CD4-positive, alpha-beta memory T cell (primary cell): ENCODE results near the gene DHX57. TPM values are rescaled to one million over a fixed set of nuclear protein-coding genes. Genes with fewer than 3 reads are reported as not detected.

ENCODE experiments used
- CTCF ChIA-PET: fragments of 350-600 bp; sonication (Branson Sonifier 250); formaldehyde crosslinking; loops from one replicate; lab custom pipeline; 2021; ENCODE audit warnings: inconsistent platforms; ENCODE audit not compliant: partially characterized antibody; lab: Charles Lee
- POLR2A ChIA-PET: fragments of 350-600 bp; sonication (Branson Sonifier 250); formaldehyde crosslinking; loops from one replicate; lab custom pipeline; 2021; ENCODE audit not compliant: partially characterized antibody; lab: Charles Lee
- DNase-seq, 5 donors: peaks; one replicate each; pipeline versions ENCODE4 v3.0.0 to v3.0.0-alpha.2; 2020 to 2022; ENCODE audit warnings: mixed read lengths in 1 of 5
- H3K27ac ChIP-seq: one replicate; pipeline ENCODE4 v1.7.0; 2013; ENCODE audit warnings: low read depth, low read length
- H3K27me3 ChIP-seq: 2 replicates; pipeline ENCODE4 v1.7.0; 2013; ENCODE audit warnings: mild to moderate bottlenecking, low read length, moderate library complexity; ENCODE audit not compliant: insufficient read depth
- H3K36me3 ChIP-seq: 2 replicates; pipeline ENCODE4 v1.7.0; 2013; ENCODE audit warnings: mild to moderate bottlenecking, low read length, moderate library complexity; ENCODE audit not compliant: insufficient read depth
- H3K4me1 ChIP-seq: 2 replicates; pipeline ENCODE4 v1.7.0; 2013; ENCODE audit warnings: mild to moderate bottlenecking, low read length, moderate library complexity; ENCODE audit not compliant: insufficient read depth
- H3K4me3 ChIP-seq, 2 donors: one replicate each; pipeline ENCODE4 v1.7.0; 2013; ENCODE audit warnings: low read length in 2 of 2, mild to moderate bottlenecking in 1 of 2
- H3K9me3 ChIP-seq, 2 donors: one replicate each; pipeline ENCODE4 v1.7.0; 2013; ENCODE audit warnings: low read length in 2 of 2, control low read depth in 1 of 2; ENCODE audit not compliant: control insufficient read depth in 1 of 2
- H3K27ac Mint-ChIP-seq, 7 donors: one replicate each; pipeline ENCODE4 v1.8.0; 2020 to 2021; ENCODE audit warnings: mixed read lengths in 7 of 7, mild to moderate bottlenecking in 6 of 7, inconsistent platforms in 3 of 7, moderate library complexity in 3 of 7
- H3K27me3 Mint-ChIP-seq, 2 donors: one replicate each; pipeline ENCODE4 v1.8.0; 2020 to 2021; ENCODE audit warnings: mixed read lengths in 2 of 2
- H3K36me3 Mint-ChIP-seq, 2 donors: one replicate each; pipeline ENCODE4 v1.8.0; 2020 to 2021; ENCODE audit warnings: mixed read lengths in 2 of 2, inconsistent platforms in 1 of 2, mild to moderate bottlenecking in 1 of 2
- H3K4me1 Mint-ChIP-seq, 4 donors: one replicate each; pipeline ENCODE4 v1.8.0; 2020 to 2021; ENCODE audit warnings: mixed read lengths in 4 of 4, mild to moderate bottlenecking in 1 of 4
- H3K4me3 Mint-ChIP-seq, 8 donors: one replicate each; pipeline ENCODE4 v1.8.0; 2020 to 2021; ENCODE audit warnings: mixed read lengths in 8 of 8, mild to moderate bottlenecking in 7 of 8, moderate library complexity in 6 of 8, inconsistent platforms in 3 of 8
- H3K9me3 Mint-ChIP-seq, 8 donors: one replicate each; pipeline ENCODE4 v1.8.0; 2020 to 2021; ENCODE audit warnings: mixed read lengths in 8 of 8, mild to moderate bottlenecking in 5 of 8, inconsistent platforms in 3 of 8, moderate library complexity in 1 of 8
- intact Hi-C: fragments of 100-400 bp; cut with micrococcal nuclease; formaldehyde crosslinking; loops from one replicate; pipeline ENCODE4 v1.15.1; 2023
- polyA plus RNA-seq, 2 donors: library from polyadenylated mRNA; unstranded; fragments of 300-500 nt; fragmentation: Illumina TruSeq; gene quantifications; one replicate each; pipeline ENCODE4 v1.2.3, GENCODE V29; 2021
- total RNA-seq, 2 experiments: library from RNA; stranded (reverse); gene quantifications; one replicate each; pipeline ENCODE4 v1.2.3, GENCODE V29; 2021

Gene DHX57
- 10 to 100 TPM; 16.6 to 23.5 TPM for total RNA-seq
- 1 to 10 TPM; 3.9 to 8.7 TPM for polyA plus RNA-seq

GRCh38 chr2:38875576-38876367 lies at the start of gene DHX57, which contains the start of gene MORN2:
DHX57 (minus strand) TSS chr2:38875934; CDS start chr2:38868405, 7,529 bp downstream.
MORN2 (plus strand) TSS chr2:38875976.
- H3K27me3 Mint-ChIP-seq: no peaks in the 10 kb centered on the region

GRCh38 chr2:38922902-38923301 lies 47.2 kb upstream of the DHX57 start:
- DNase-seq: no peak
- no peaks in the 10 kb centered on the region for H3K9me3 Mint-ChIP-seq
- H3K27me3 Mint-ChIP-seq: peaks cover 1 to 5% of the 10 kb centered on the region in 2 donors
- Histone ChIP-seq H3K9me3 (no peaks in the 10 kb centered on the region), H3K4me3 (no peak overlapping the region), H3K4me1 (no peaks in the 10 kb centered on the region), H3K27ac (no peak overlapping the region), H3K36me3 (no peaks in the 10 kb centered on the region), H3K27me3 (no peaks in the 10 kb centered on the region)
- ChIA-PET POLR2A (interaction anchor here (0.6 kb wide), 1 partner anchor 336 kb away, joined by 3 read pairs; no protein-coding TSS in a partner anchor), CTCF (no interaction called here)
- peak overlapping the region in 1 of 7 donors; percentile 5 for H3K27ac Mint-ChIP-seq
- no peaks in the 10 kb centered on the region for H3K36me3 Mint-ChIP-seq
- no peaks in the 10 kb centered on the region for H3K4me1 Mint-ChIP-seq
- intact Hi-C loops: no loop called here
- no peak overlapping the region for H3K4me3 Mint-ChIP-seq

More at GRCh38 chr2:38875576-38876367, at the start of gene DHX57, which contains the start of gene MORN2:
- peaks cover 0 to 11% (median 6%) of the 10 kb centered on the region in 8 donors for H3K9me3 Mint-ChIP-seq
- intact Hi-C loops: no loop called here
- H3K36me3 Mint-ChIP-seq: peaks cover 14 to 22% of the 10 kb centered on the region in 2 donors
- ChIA-PET CTCF (no interaction called here), POLR2A (interaction anchor here (2.5 kb wide), 1 partner anchor 125 kb away, joined by 29 read pairs; the partner anchor contains the start of gene SRSF7)
- Histone ChIP-seq H3K27me3 (no peaks in the 10 kb centered on the region), H3K4me1 (peaks cover 15% of the 10 kb centered on the region), H3K36me3 (no peaks in the 10 kb centered on the region), H3K9me3 (no peaks in the 10 kb centered on the region), H3K4me3 (peak within 1 kb of the TSS; percentile 95 to 97), H3K27ac (peak within 1 kb of the TSS; percentile 72)
- H3K4me3 Mint-ChIP-seq: peak within 1 kb of the TSS; percentile 95 to 99 (median 98)
- peak within 1 kb of the TSS; percentile 89 to 98 (median 98) for H3K27ac Mint-ChIP-seq
- H3K4me1 Mint-ChIP-seq: peaks cover 15 to 30% (median 24%) of the 10 kb centered on the region in 4 donors
- DNase-seq: peak; percentile 77 to 85 (median 83)

- no peak for DNase-seq
- no peaks in the 10 kb centered on the region for H3K36me3 Mint-ChIP-seq
- Histone ChIP-seq H3K4me3 (no peak overlapping the region), H3K27ac (no peak overlapping the region), H3K4me1 (no peaks in the 10 kb centered on the region), H3K27me3 (no peaks in the 10 kb centered on the region), H3K9me3 (no peaks in the 10 kb centered on the region), H3K36me3 (no peaks in the 10 kb centered on the region)
- ChIA-PET POLR2A (no interaction called here), CTCF (no interaction called here)
- H3K27ac Mint-ChIP-seq: no peak overlapping the region
- H3K27me3 Mint-ChIP-seq: peaks cover 2 to 5% of the 10 kb centered on the region in 2 donors
- intact Hi-C loops: no loop called here
- no peaks in the 10 kb centered on the region for H3K9me3 Mint-ChIP-seq
- no peaks in the 10 kb centered on the region for H3K4me1 Mint-ChIP-seq
- no peak overlapping the region for H3K4me3 Mint-ChIP-seq
Measured at GRCh38 chr2:38922389-38922788, 46.7 kb upstream of the DHX57 start.

- H3K36me3 ChIP-seq: no peaks in the 10 kb centered on the region
- H3K27me3 ChIP-seq: no peaks in the 10 kb centered on the region
- intact Hi-C loops: no loop called here
- no peak overlapping the region for H3K4me3 ChIP-seq
- H3K36me3 Mint-ChIP-seq: no peaks in the 10 kb centered on the region
- POLR2A ChIA-PET: no interaction called here
- CTCF ChIA-PET: no interaction called here
- H3K4me1 ChIP-seq: no peaks in the 10 kb centered on the region
- H3K4me1 Mint-ChIP-seq: peaks cover 3 to 13% (median 7%) of the 10 kb centered on the region in 4 donors
- no peak for DNase-seq
- peaks cover 0 to 1% of the 10 kb centered on the region in 2 donors for H3K27me3 Mint-ChIP-seq
- H3K27ac ChIP-seq: no peak overlapping the region
- H3K9me3 ChIP-seq: no peaks in the 10 kb centered on the region
- H3K4me3 Mint-ChIP-seq: no peak overlapping the region
- H3K27ac Mint-ChIP-seq: no peak overlapping the region
- no peaks in the 10 kb centered on the region for H3K9me3 Mint-ChIP-seq
Measured at GRCh38 chr2:38912619-38913018, 36.9 kb upstream of the DHX57 start.

GRCh38 chr2:38911191-38911590 lies 35.5 kb upstream of the DHX57 start:
- no peaks in the 10 kb centered on the region for H3K9me3 Mint-ChIP-seq
- no peak for DNase-seq
- no peaks in the 10 kb centered on the region for H3K36me3 ChIP-seq
- no peak overlapping the region for H3K27ac ChIP-seq
- no peaks in the 10 kb centered on the region for H3K4me1 ChIP-seq
- no peaks in the 10 kb centered on the region for H3K27me3 ChIP-seq
- H3K36me3 Mint-ChIP-seq: no peaks in the 10 kb centered on the region
- H3K4me3 ChIP-seq: no peak overlapping the region
- intact Hi-C loops: no loop called here
- H3K4me1 Mint-ChIP-seq: peaks cover 3 to 13% (median 7%) of the 10 kb centered on the region in 4 donors
- H3K27ac Mint-ChIP-seq: no peak overlapping the region
- H3K27me3 Mint-ChIP-seq: no peaks in the 10 kb centered on the region
- H3K9me3 ChIP-seq: no peaks in the 10 kb centered on the region
- no peak overlapping the region for H3K4me3 Mint-ChIP-seq
- CTCF ChIA-PET: no interaction called here
- POLR2A ChIA-PET: no interaction called here

GRCh38 chr2:38909872-38910271 lies 34.1 kb upstream of the DHX57 start:
- Mint-ChIP-seq H3K4me1 (peaks cover 3 to 13% (median 7%) of the 10 kb centered on the region in 4 donors), H3K4me3 (no peak overlapping the region), H3K27ac (no peak overlapping the region), H3K36me3 (no peaks in the 10 kb centered on the region), H3K9me3 (no peaks in the 10 kb centered on the region), H3K27me3 (no peaks in the 10 kb centered on the region)
- CTCF ChIA-PET: interaction anchor here (1.1 kb wide), 1 partner anchor 37 kb away, joined by 3 read pairs; no protein-coding TSS in a partner anchor
- Histone ChIP-seq H3K27me3 (no peaks in the 10 kb centered on the region), H3K36me3 (no peaks in the 10 kb centered on the region), H3K27ac (no peak overlapping the region), H3K9me3 (no peaks in the 10 kb centered on the region), H3K4me1 (no peaks in the 10 kb centered on the region), H3K4me3 (no peak overlapping the region)
- intact Hi-C loops: no loop called here
- POLR2A ChIA-PET: no interaction called here
- DNase-seq: no peak

- Mint-ChIP-seq H3K27ac (peak overlapping the region in 2 of 7 donors; percentile 16 to 20), H3K36me3 (no peaks in the 10 kb centered on the region), H3K4me3 (no peak overlapping the region), H3K9me3 (no peaks in the 10 kb centered on the region), H3K4me1 (peaks cover 3 to 13% (median 7%) of the 10 kb centered on the region in 4 donors), H3K27me3 (no peaks in the 10 kb centered on the region)
- Histone ChIP-seq H3K36me3 (no peaks in the 10 kb centered on the region), H3K9me3 (no peaks in the 10 kb centered on the region), H3K27me3 (no peaks in the 10 kb centered on the region), H3K4me1 (no peaks in the 10 kb centered on the region), H3K27ac (no peak overlapping the region), H3K4me3 (no peak overlapping the region)
- no peak for DNase-seq
- intact Hi-C loops: no loop called here
- POLR2A ChIA-PET: no interaction called here
- CTCF ChIA-PET: interaction anchor here (0.7 kb wide), 1 partner anchor 11 kb away, joined by 4 read pairs; no protein-coding TSS in a partner anchor
Measured at GRCh38 chr2:38907743-38908562, 32.2 kb upstream of the DHX57 start.
